ENCODE data around the gene RBP3. TPM values are rescaled to one million over a fixed set of nuclear protein-coding genes. Genes with fewer than 3 reads are reported as not detected.

The RBP3 gene
- total and polyA plus RNA-seq, 2 of the 4 experiments (the other 2 are of a cell fraction) = not detected

DNA sequence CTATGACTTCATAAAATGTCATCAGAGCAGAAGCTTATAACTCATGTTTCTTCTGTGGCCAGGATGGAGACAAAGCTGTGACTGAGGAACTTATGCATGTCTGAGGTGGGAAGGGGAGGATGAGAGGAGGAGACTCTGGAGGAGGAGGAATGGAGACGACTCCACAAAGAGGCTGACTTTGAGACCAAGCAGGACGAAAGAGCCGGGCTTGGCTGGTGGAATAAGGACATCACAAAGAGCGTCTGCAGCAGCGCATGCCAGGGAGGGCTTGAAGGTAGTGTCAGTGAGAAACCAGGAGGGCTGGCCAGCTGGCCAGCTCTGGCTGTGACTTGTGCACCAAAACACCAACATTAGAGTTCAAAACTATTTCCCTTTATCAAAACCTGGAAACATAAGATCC lies 32.0 kb upstream of the RBP3 start:
- DNase-seq (no peak), ATAC-seq (ENCODE audit: low read depth) (no peak)
- Histone ChIP-seq H3K9me1 (ENCODE audit: insufficient read depth, low read length) (no peaks in the 10 kb centered on the region), H3K4me2 (ENCODE audit: low read depth, low read length) (no peak overlapping the region), H2AFZ (replicated peaks; ENCODE audit: low read length, poor library complexity) (no peak overlapping the region), H2BK15ac (ENCODE audit: low read depth, low read length) (no peak overlapping the region), H3K9me3 (ENCODE audit: control insufficient read depth, insufficient read depth, low read length) (no peaks in the 10 kb centered on the region), H3K14ac (replicated peaks; ENCODE audit: low read depth, low read length) (no peak overlapping the region), H4K5ac (ENCODE audit: low read depth, low read length) (no peak overlapping the region), H3K4me3 (ENCODE audit: insufficient read depth, low read depth, low read length) (no peak overlapping the region), H2AK9ac (replicated peaks; ENCODE audit: low read depth, low read length, poor library complexity) (no peak overlapping the region), H4K91ac (ENCODE audit: insufficient read depth, low read depth, low read length) (no peak overlapping the region), H3K4me1 (ENCODE audit: control insufficient read depth, insufficient read depth, low read length) (no peaks in the 10 kb centered on the region), H3K23ac (ENCODE audit: low read depth, low read length) (no peak overlapping the region), H3K18ac (ENCODE audit: low read depth, low read length) (no peak overlapping the region), H3K56ac (ENCODE audit: extremely low read depth, insufficient read depth, low read length) (no peak overlapping the region), H3K27me3 (ENCODE audit: control insufficient read depth, insufficient read depth, low read length) (peaks cover 16% of the 10 kb centered on the region), H2BK120ac (ENCODE audit: low read depth, low read length) (no peak overlapping the region), H2BK5ac (ENCODE audit: low read depth, low read length, poor library complexity, severe bottlenecking) (no peak overlapping the region), H4K20me1 (ENCODE audit: insufficient read depth, low read length) (no peaks in the 10 kb centered on the region), H2BK20ac (ENCODE audit: low read depth, low read length) (no peak overlapping the region), H4K8ac (ENCODE audit: low read depth in 2 of 2, low read length in 2 of 2) (no peak overlapping the region), H3K4ac (ENCODE audit: low read depth, low read length) (no peak overlapping the region), H3K36me3 (ENCODE audit: control insufficient read depth, insufficient read depth, low read length) (no peaks in the 10 kb centered on the region), H2AK5ac (ENCODE audit: low read depth, low read length) (no peak overlapping the region), H3K27ac (ENCODE audit: insufficient read depth, low read length) (no peak overlapping the region), H3K79me1 (ENCODE audit: low read depth in 1 of 2, low read length in 2 of 2) (no peaks in the 10 kb centered on the region), H3K9ac (ENCODE audit: low read depth, low read length) (no peak overlapping the region)
- TF ChIP-seq, protein P1, sequence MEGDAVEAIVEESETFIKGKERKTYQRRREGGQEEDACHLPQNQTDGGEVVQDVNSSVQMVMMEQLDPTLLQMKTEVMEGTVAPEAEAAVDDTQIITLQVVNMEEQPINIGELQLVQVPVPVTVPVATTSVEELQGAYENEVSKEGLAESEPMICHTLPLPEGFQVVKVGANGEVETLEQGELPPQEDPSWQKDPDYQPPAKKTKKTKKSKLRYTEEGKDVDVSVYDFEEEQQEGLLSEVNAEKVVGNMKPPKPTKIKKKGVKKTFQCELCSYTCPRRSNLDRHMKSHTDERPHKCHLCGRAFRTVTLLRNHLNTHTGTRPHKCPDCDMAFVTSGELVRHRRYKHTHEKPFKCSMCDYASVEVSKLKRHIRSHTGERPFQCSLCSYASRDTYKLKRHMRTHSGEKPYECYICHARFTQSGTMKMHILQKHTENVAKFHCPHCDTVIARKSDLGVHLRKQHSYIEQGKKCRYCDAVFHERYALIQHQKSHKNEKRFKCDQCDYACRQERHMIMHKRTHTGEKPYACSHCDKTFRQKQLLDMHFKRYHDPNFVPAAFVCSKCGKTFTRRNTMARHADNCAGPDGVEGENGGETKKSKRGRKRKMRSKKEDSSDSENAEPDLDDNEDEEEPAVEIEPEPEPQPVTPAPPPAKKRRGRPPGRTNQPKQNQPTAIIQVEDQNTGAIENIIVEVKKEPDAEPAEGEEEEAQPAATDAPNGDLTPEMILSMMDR (conservative IDR thresholded peaks at IDR 0.05; ENCODE audit: low read depth, low read length) = no peak
- TF ChIP-seq MAFK (IDR thresholded peaks at IDR 0.05; ENCODE audit: low read depth, low read length) (no peak), MAZ (IDR thresholded peaks at IDR 0.05; ENCODE audit: borderline replicate concordance, low read depth, low read length) (no peak), POLR2A (IDR thresholded peaks at IDR 0.05; ENCODE audit: low read depth, low read length) (no peak), RAD21 (IDR thresholded peaks at IDR 0.05; ENCODE audit: low read length) (no peak), CEBPB (IDR thresholded peaks at IDR 0.05; ENCODE audit: low read depth, low read length) (no peak), RFX5 (IDR thresholded peaks at IDR 0.05; ENCODE audit: low read depth, low read length) (no peak), BHLHE40 (IDR thresholded peaks at IDR 0.05; ENCODE audit: low read depth, low read length) (no peak), MXI1 (IDR thresholded peaks at IDR 0.05; ENCODE audit: borderline replicate concordance, low read depth, low read length) (no peak), NFE2L2 (IDR thresholded peaks at IDR 0.05; ENCODE audit: low read depth, low read length) (no peak), RCOR1 (IDR thresholded peaks at IDR 0.05; ENCODE audit: insufficient replicate concordance, low read length) (no peak), FOS (IDR thresholded peaks at IDR 0.05; ENCODE audit: low read depth, low read length) (no peak), SMC3 (IDR thresholded peaks at IDR 0.05; ENCODE audit: low read depth, low read length) (no peak), CHD1 (IDR thresholded peaks at IDR 0.05; ENCODE audit: low read depth, low read length) (no peak)
- TF ChIP-seq, protein P2, sequence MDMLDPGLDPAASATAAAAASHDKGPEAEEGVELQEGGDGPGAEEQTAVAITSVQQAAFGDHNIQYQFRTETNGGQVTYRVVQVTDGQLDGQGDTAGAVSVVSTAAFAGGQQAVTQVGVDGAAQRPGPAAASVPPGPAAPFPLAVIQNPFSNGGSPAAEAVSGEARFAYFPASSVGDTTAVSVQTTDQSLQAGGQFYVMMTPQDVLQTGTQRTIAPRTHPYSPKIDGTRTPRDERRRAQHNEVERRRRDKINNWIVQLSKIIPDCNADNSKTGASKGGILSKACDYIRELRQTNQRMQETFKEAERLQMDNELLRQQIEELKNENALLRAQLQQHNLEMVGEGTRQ (IDR thresholded peaks at IDR 0.05; ENCODE audit: low read depth, low read length) = no peak
- TF ChIP-seq, protein P3, sequence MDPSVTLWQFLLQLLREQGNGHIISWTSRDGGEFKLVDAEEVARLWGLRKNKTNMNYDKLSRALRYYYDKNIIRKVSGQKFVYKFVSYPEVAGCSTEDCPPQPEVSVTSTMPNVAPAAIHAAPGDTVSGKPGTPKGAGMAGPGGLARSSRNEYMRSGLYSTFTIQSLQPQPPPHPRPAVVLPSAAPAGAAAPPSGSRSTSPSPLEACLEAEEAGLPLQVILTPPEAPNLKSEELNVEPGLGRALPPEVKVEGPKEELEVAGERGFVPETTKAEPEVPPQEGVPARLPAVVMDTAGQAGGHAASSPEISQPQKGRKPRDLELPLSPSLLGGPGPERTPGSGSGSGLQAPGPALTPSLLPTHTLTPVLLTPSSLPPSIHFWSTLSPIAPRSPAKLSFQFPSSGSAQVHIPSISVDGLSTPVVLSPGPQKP (IDR thresholded peaks at IDR 0.05; ENCODE audit: borderline replicate concordance, low read depth, low read length) = no peak
- in situ Hi-C loops (cut with MboI; ENCODE audit: low sequenced_read_pairs) (no loop called here), intact Hi-C loops (cut with micrococcal nuclease) (loop anchor here (10.0 kb wide), 1 partner anchor 321 kb away; no protein-coding TSS in a partner anchor), dilution Hi-C loops (cut with HindIII; ENCODE audit: low sequenced_read_pairs, unreplicated experiment) (no loop called here)
- BruUV-seq (replicated peaks) = no TSS peak
- POLR2A ChIA-PET (ENCODE audit: unreplicated experiment) = interaction anchor here (0.6 kb wide), 1 partner anchor 43 kb away, joined by 3 read pairs; no protein-coding TSS in a partner anchor
- CTCF ChIA-PET = no interaction called here
- 85% methylated on average over 4 of the region's 5 CpGs; no CpG with 5 or more reads in 1 of the 2 experiments for WGBS, 2 experiments (ENCODE audit: extremely low coverage in 2 of 2, insufficient read length in 1 of 2)

Data from IMR-90 (cell line).